Uterus (tissue), 4 donors: ENCODE results near the gene GSPT1. TPM values are rescaled to one million over a fixed set of nuclear protein-coding genes. Genes with fewer than 3 reads are reported as not detected.

ENCODE experiments used
- DNase-seq, 2 donors: peaks; one replicate each; pipeline ENCODE4 v3.0.0-alpha.2; 2019 to 2020
- H3K27ac ChIP-seq, 2 donors: fragments of 200-600 bp; sonication (generic); 1 replicate in 1 of 2; 2 replicates in 1 of 2; pipeline ENCODE4 v1.5.1; 2016 to 2018
- H3K27me3 ChIP-seq, 2 donors: fragments of 200-600 bp; sonication (generic); one replicate each; pipeline ENCODE4 v1.5.1; 2018 to 2019; ENCODE audit warnings: control low read depth in 1 of 2
- H3K36me3 ChIP-seq, 2 donors: fragments of 200-600 bp; sonication (generic); one replicate each; pipeline ENCODE4 v1.5.1; 2019; ENCODE audit warnings: control low read depth in 1 of 2
- H3K4me1 ChIP-seq, 2 donors: fragments of 200-600 bp; sonication (generic); one replicate each; pipeline ENCODE4 v1.5.1; 2018 to 2019; ENCODE audit warnings: control low read depth in 1 of 2
- H3K4me3 ChIP-seq, 2 donors: fragments of 200-600 bp; sonication (generic); 1 replicate in 1 of 2; 2 replicates in 1 of 2; pipeline ENCODE4 v1.5.1; 2018 to 2019; ENCODE audit warnings: mild to moderate bottlenecking in 1 of 2
- H3K9me3 ChIP-seq, 2 donors: fragments of 200-600 bp; sonication (generic); one replicate each; pipeline ENCODE4 v1.5.1; 2019; ENCODE audit warnings: control low read depth in 1 of 2
- POLR2A ChIP-seq, 2 donors: fragments of 450-650 bp; IDR thresholded peaks; one replicate each; pipeline ENCODE4 v1.6.1; 2016; ENCODE audit warnings: antibody characterized with exemption in 2 of 2, mild to moderate bottlenecking in 1 of 2, moderate library complexity in 1 of 2
- intact Hi-C: fragments of 100-400 bp; cut with DNase I; formaldehyde crosslinking; loops from one replicate; pipeline ENCODE4 v1.15.1; 2023; ENCODE audit warnings: low total_unique reads
- total RNA-seq, 4 donors: library from RNA; depleted of rRNA in 3 of 4; stranded (reverse); fragments of >200 nt in 3 of 4; gene quantifications; one replicate each; pipeline versions ENCODE4 v1.1.0 to v1.2.4, GENCODE V29; 2014 to 2023
- TF ChIP-seq, protein P1 (sequence below), 4 experiments: fragments of 200-600 bp in 2 of 4; fragments of 450-650 bp in 2 of 4; sonication (generic) in 2 of 4; IDR thresholded peaks; one replicate each; pipeline ENCODE4 v1.5.1; 2016 to 2019; ENCODE audit warnings: antibody characterized with exemption in 4 of 4, mild to moderate bottlenecking in 2 of 4, moderate library complexity in 1 of 4
- donor health status: DM: yes; HTN: yes; CAD: no.

Gene GSPT1
- total RNA-seq, 4 donors from 2014 or later, result 33.2 to 73.7 (median 64.7) TPM

DNA sequence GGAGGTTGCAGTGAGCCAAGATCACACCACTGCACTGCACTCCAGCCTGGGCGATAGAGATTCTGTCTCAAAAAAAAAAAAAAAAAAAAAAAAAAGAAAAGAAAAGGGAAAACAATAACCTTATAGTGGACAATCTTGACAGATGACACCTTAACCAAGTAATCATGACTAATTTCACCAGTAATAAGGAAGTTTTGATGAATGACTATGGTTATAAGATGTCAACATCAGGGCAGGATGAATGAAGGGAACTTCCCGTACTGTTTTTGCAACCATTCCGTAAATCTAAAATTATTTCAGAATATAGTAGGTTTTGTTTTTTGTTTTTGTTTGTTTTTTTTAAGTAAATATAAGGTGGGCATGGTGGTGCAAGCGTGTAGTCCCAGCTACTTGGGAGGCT is 23.0 kb downstream of the GSPT1 start:
- Histone ChIP-seq H3K4me3 (no peak overlapping the region), H3K27me3 (no peaks in the 10 kb centered on the region), H3K9me3 (no peaks in the 10 kb centered on the region), H3K36me3 (no peaks in the 10 kb centered on the region), H3K27ac (no peak overlapping the region), H3K4me1 (no peaks in the 10 kb centered on the region)
- TF ChIP-seq POLR2A (IDR thresholded peaks at IDR 0.05), result no peak
- TF ChIP-seq, protein P1, sequence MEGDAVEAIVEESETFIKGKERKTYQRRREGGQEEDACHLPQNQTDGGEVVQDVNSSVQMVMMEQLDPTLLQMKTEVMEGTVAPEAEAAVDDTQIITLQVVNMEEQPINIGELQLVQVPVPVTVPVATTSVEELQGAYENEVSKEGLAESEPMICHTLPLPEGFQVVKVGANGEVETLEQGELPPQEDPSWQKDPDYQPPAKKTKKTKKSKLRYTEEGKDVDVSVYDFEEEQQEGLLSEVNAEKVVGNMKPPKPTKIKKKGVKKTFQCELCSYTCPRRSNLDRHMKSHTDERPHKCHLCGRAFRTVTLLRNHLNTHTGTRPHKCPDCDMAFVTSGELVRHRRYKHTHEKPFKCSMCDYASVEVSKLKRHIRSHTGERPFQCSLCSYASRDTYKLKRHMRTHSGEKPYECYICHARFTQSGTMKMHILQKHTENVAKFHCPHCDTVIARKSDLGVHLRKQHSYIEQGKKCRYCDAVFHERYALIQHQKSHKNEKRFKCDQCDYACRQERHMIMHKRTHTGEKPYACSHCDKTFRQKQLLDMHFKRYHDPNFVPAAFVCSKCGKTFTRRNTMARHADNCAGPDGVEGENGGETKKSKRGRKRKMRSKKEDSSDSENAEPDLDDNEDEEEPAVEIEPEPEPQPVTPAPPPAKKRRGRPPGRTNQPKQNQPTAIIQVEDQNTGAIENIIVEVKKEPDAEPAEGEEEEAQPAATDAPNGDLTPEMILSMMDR (IDR thresholded peaks at IDR 0.05), result no peak
- intact Hi-C loops, result no loop called here
- no peak for DNase-seq

DNA sequence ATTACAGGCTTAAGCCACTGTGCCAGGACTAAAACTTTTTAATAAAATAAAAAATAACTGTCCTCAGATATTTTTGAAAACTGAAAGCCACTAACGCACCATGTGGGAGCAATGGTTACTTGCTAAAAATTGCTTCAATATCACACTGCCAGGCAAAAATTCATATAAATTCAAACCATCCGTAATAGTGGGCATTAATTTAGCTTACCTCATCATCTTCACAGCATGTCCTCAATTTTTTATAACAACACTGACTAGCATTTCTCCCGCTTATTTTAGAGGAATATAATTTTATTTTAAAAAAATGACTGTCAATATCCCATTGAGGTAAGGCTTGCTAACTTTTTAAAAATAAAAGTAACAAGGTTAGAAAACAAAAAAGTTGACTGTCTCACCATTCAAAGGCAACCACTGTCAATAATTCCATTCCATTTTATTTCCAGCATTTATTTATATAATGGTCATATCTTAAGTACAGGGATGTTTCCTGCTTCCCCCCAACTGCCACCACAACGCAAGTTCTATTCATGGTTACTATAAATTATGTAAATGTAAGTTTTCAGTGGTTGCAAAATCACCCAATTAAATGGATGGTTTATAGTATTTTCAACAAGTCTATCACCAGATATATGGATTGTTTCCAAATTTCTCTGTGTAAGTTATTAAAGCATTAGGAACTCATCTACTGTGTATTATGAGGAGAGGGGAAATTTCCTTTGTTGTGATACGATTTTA is 25.4 kb downstream of the GSPT1 start:
- intact Hi-C loops, result no loop called here
- Histone ChIP-seq H3K27me3 (no peaks in the 10 kb centered on the region), H3K4me1 (no peaks in the 10 kb centered on the region), H3K27ac (no peak overlapping the region), H3K9me3 (no peaks in the 10 kb centered on the region), H3K4me3 (no peak overlapping the region), H3K36me3 (no peaks in the 10 kb centered on the region)
- no peak for DNase-seq
- TF ChIP-seq, protein P1 (IDR thresholded peaks at IDR 0.05), result no peak
- TF ChIP-seq POLR2A (IDR thresholded peaks at IDR 0.05), result no peak

DNA sequence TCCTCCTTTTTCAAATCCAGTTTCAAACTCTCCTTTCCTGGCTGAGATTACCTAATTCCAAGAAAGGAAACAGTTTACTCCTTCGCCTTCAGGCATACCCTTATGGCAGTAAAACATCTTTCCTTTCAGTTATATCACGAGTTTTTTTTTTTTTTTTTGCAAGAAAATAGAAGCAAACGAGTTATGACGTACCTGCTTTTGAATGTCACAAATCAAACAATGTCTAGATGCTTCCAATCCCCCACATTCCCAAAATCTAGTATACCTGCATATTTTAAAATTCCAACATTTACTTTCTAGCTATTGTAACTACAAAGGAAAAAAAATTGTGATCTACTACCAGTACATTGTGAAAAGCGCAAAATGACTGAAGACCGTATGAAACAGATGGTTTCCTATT is 28.9 kb downstream of the GSPT1 start:
- Histone ChIP-seq H3K4me3 (no peak overlapping the region), H3K36me3 (no peaks in the 10 kb centered on the region), H3K4me1 (no peaks in the 10 kb centered on the region), H3K27ac (no peak overlapping the region), H3K9me3 (no peaks in the 10 kb centered on the region), H3K27me3 (no peaks in the 10 kb centered on the region)
- intact Hi-C loops, result no loop called here
- TF ChIP-seq POLR2A (IDR thresholded peaks at IDR 0.05), result no peak
- no peak for DNase-seq

DNA sequence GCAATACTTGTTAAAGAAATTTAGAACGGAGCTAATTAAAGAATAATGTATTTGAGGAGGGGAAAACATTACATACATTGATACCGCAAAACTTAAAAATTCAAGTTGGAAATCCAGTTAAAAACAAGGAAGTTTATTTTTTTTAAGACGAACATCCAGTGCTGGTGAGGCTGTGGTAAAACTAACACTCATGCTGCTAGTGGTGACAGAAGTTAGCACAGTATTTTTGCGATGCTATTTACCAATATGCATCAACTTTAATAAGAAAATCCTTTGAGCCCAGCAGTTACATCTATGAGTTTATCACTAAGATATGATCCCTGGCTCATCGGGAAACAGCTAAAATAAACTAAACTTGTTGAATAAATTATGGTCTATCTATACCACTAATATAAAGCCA is 31.7 kb downstream of the GSPT1 start:
- Histone ChIP-seq H3K4me3 (no peak overlapping the region), H3K27ac (no peak overlapping the region), H3K27me3 (no peaks in the 10 kb centered on the region), H3K4me1 (no peaks in the 10 kb centered on the region), H3K36me3 (no peaks in the 10 kb centered on the region), H3K9me3 (no peaks in the 10 kb centered on the region)
- intact Hi-C loops, result no loop called here
- DNase-seq, result no peak
- TF ChIP-seq, protein P1 (IDR thresholded peaks at IDR 0.05), result no peak

DNA sequence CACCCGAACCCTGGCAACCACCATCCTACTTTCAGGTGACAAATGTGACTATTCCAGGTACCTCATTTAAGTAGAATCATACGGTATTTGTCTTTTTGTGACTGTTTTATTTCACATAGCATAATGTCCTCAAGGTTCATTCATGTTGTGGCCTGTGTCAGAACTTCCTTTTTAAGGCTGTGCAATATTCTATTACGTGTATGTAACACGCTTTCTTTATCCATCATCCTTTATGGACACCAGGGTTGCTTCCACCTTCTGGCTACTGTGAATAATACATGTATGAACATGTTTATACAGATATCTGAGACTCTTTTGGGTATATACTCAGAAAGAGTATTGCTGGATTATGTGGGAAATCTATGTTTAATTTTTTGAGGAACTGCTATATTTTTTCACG is 35.7 kb downstream of the GSPT1 start:
- DNase-seq, result no peak
- no peaks in the 10 kb centered on the region for H3K36me3 ChIP-seq
- H3K4me3 ChIP-seq, result no peak overlapping the region
- H3K27me3 ChIP-seq, result no peaks in the 10 kb centered on the region
- no peak overlapping the region for H3K27ac ChIP-seq
- TF ChIP-seq, protein P1 (IDR thresholded peaks at IDR 0.05), result no peak
- H3K4me1 ChIP-seq, result no peaks in the 10 kb centered on the region
- no peaks in the 10 kb centered on the region for H3K9me3 ChIP-seq
- intact Hi-C loops, result no loop called here

DNA sequence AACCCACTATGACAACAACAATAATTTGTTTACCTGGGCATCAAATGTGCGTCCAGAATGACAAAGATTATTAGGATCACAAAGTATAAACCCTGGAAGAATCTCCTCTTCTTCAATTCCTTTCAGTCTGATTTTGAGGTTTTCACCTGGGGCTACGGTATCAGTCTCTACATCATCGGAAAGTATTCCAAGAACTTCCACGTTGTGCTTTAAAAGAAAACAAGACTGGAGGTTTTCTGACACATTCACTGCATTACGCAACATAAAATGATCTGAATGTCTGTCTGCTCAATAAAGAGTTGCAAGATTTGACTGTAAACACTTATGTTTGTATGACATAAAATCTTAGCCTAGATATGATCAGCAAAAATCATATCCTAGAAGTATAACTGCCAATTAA is 38.4 kb downstream of the GSPT1 start:
- intact Hi-C loops, result no loop called here
- H3K4me1 ChIP-seq, result no peaks in the 10 kb centered on the region
- H3K27ac ChIP-seq, result no peak overlapping the region
- H3K4me3 ChIP-seq, result no peak overlapping the region
- no peaks in the 10 kb centered on the region for H3K9me3 ChIP-seq
- no peaks in the 10 kb centered on the region for H3K27me3 ChIP-seq
- no peak for DNase-seq
- TF ChIP-seq POLR2A (IDR thresholded peaks at IDR 0.05), result no peak
- TF ChIP-seq, protein P1 (IDR thresholded peaks at IDR 0.05), result no peak
- H3K36me3 ChIP-seq, result no peaks in the 10 kb centered on the region
